Measurements from ENCODE around the gene NAV1.

- TF ChIP-seq CTCF (IDR thresholded peaks at IDR 0.05; ENCODE audit: control extremely low read depth in 1 of 3, insufficient read depth in 1 of 3, low read depth in 1 of 3, low read length in 3 of 3), result no peak
- no peak for TF ChIP-seq SP1 (IDR thresholded peaks at IDR 0.05; ENCODE audit: low read depth, low read length)
- no peak for TF ChIP-seq POLR2AphosphoS5 (IDR thresholded peaks at IDR 0.05; ENCODE audit: low read depth, low read length)
- TF ChIP-seq EZH2 (IDR thresholded peaks at IDR 0.05; ENCODE audit: low read depth, low read length, severe bottlenecking), result no peak
- TF ChIP-seq KDM5A (IDR thresholded peaks at IDR 0.05; ENCODE audit: low read length), result no peak
- TF ChIP-seq CEBPB (IDR thresholded peaks at IDR 0.05; ENCODE audit: low read depth, low read length), result no peak
These were observed at the start of gene NAV1 for GRCh38 chr1:201538612-201539551.

All from H1 (cell line).